Astrocyte (in vitro differentiated cells and primary cell): Measurements from ENCODE around the gene HS6ST3. TPM values are rescaled to one million over a fixed set of nuclear protein-coding genes. Genes with fewer than 3 reads are reported as not detected.
"Not testable (repeated sequence)": the region's sequence is repeated elsewhere in the genome, so short reads cannot be mapped to it uniquely, and the experiment has no call there.

Source experiments
- DNase-seq: peaks from one replicate; pipeline ENCODE4 v3.0.0-alpha.2; 2010; ENCODE audit warnings: low read depth
- FAIRE-seq: peaks from 2 replicates; lab custom pipeline; 2011; peaks lifted over from hg19 to GRCh38; lab: Jason Lieb, UNC
- H2AFZ ChIP-seq: 2 replicates; pipeline ENCODE4 v1.6.0; 2012; ENCODE audit warnings: low read depth, low read length, inconsistent platforms
- H3K27ac ChIP-seq: 2 replicates; pipeline ENCODE4 v1.5.1; 2011; ENCODE audit warnings: low read depth, low read length, inconsistent platforms
- H3K27me3 ChIP-seq: 2 replicates; pipeline ENCODE4 v1.6.0; 2011; ENCODE audit warnings: low read length, inconsistent platforms; ENCODE audit not compliant: insufficient read depth
- H3K36me3 ChIP-seq: 2 replicates; pipeline ENCODE4 v1.5.1; 2011; ENCODE audit warnings: low read length, inconsistent platforms; ENCODE audit not compliant: insufficient read depth
- H3K4me1 ChIP-seq: 2 replicates; pipeline ENCODE4 v1.5.1; 2011; ENCODE audit warnings: low read length, inconsistent platforms; ENCODE audit not compliant: insufficient read depth
- H3K4me2 ChIP-seq: 2 replicates; pipeline ENCODE4 v1.6.0; 2012; ENCODE audit warnings: low read length, inconsistent platforms
- H3K4me3 ChIP-seq: 2 replicates; pipeline ENCODE4 v1.5.1; 2011; ENCODE audit warnings: low read depth, mild to moderate bottlenecking, low read length, inconsistent platforms; ENCODE audit not compliant: insufficient read depth
- H3K79me2 ChIP-seq: 2 replicates; pipeline ENCODE4 v1.6.0; 2012; ENCODE audit warnings: mild to moderate bottlenecking, low read length, inconsistent platforms; ENCODE audit not compliant: insufficient read depth
- H3K9ac ChIP-seq: 2 replicates; pipeline ENCODE4 v1.6.0; 2012; ENCODE audit warnings: mild to moderate bottlenecking, low read length, inconsistent platforms
- H3K9me3 ChIP-seq: 2 replicates; pipeline ENCODE4 v1.5.1; 2012; ENCODE audit warnings: low read depth, mild to moderate bottlenecking, low read length, inconsistent platforms; ENCODE audit not compliant: insufficient read depth
- H4K20me1 ChIP-seq: 2 replicates; pipeline ENCODE4 v1.6.0; 2012; ENCODE audit warnings: low read length, inconsistent platforms; ENCODE audit not compliant: insufficient read depth
- H3K27ac Mint-ChIP-seq: one replicate; pipeline ENCODE4 v1.8.0; 2021; ENCODE audit warnings: mild to moderate bottlenecking, mixed read lengths; ENCODE audit not compliant: unreplicated experiment
- H3K27me3 Mint-ChIP-seq: one replicate; pipeline ENCODE4 v1.8.0; 2021; ENCODE audit warnings: low read depth, mixed read lengths; ENCODE audit not compliant: unreplicated experiment
- H3K36me3 Mint-ChIP-seq: one replicate; pipeline ENCODE4 v1.8.0; 2021; ENCODE audit warnings: low read depth, mixed read lengths; ENCODE audit not compliant: unreplicated experiment
- H3K4me1 Mint-ChIP-seq: one replicate; pipeline ENCODE4 v1.8.0; 2021; ENCODE audit warnings: low read depth, mixed read lengths; ENCODE audit not compliant: unreplicated experiment
- H3K4me3 Mint-ChIP-seq: one replicate; pipeline ENCODE4 v1.8.0; 2021; ENCODE audit warnings: mild to moderate bottlenecking, moderate library complexity, mixed read lengths; ENCODE audit not compliant: unreplicated experiment
- H3K9me3 Mint-ChIP-seq: one replicate; pipeline ENCODE4 v1.8.0; 2021; ENCODE audit warnings: mild to moderate bottlenecking, mixed read lengths; ENCODE audit not compliant: unreplicated experiment
- CTCF ChIP-seq: IDR thresholded peaks from 2 replicates; pipeline ENCODE4 v1.5.1; 2011; ENCODE audit warnings: low read depth, mild to moderate bottlenecking, inconsistent platforms, low read length, moderate library complexity; ENCODE audit not compliant: insufficient read depth
- EZH2 ChIP-seq: IDR thresholded peaks from 2 replicates; pipeline ENCODE4 v1.6.1; 2012; ENCODE audit warnings: mild to moderate bottlenecking, low read length, inconsistent platforms; ENCODE audit not compliant: insufficient read depth
- total RNA-seq: library from RNA; stranded (reverse); gene quantifications from 2 replicates; pipeline ENCODE4 v1.2.1, GENCODE V29; 2021

The HS6ST3 gene
- total RNA-seq, 1 donor from 2014 or later = 0.07 TPM

GRCh38 chr13:96104516-96104915 is 14.6 kb downstream of the HS6ST3 start:
- H3K9me3 ChIP-seq = no peaks in the 10 kb centered on the region
- no peak overlapping the region for H2AFZ ChIP-seq
- no peaks in the 10 kb centered on the region for H3K79me2 ChIP-seq
- H3K4me2 ChIP-seq = no peak overlapping the region
- FAIRE-seq = no peak
- TF ChIP-seq CTCF (no peak), EZH2 (no peak)
- Mint-ChIP-seq H3K27me3 (peaks cover 4% of the 10 kb centered on the region), H3K36me3 (no peaks in the 10 kb centered on the region), H3K4me1 (no peaks in the 10 kb centered on the region), H3K27ac (no peak overlapping the region), H3K9me3 (peaks cover 21% of the 10 kb centered on the region), H3K4me3 (no peak overlapping the region)
- no peaks in the 10 kb centered on the region for H4K20me1 ChIP-seq
- no peak overlapping the region for H3K27ac ChIP-seq
- no peak overlapping the region for H3K9ac ChIP-seq
- no peak for DNase-seq
- H3K4me1 ChIP-seq = no peaks in the 10 kb centered on the region
- no peak overlapping the region for H3K4me3 ChIP-seq
- H3K27me3 ChIP-seq = no peaks in the 10 kb centered on the region
- H3K36me3 ChIP-seq = no peaks in the 10 kb centered on the region

GRCh38 chr13:96108072-96108471 is 18.2 kb downstream of the HS6ST3 start:
- not testable (repeated sequence) for H2AFZ ChIP-seq, H3K27me3 ChIP-seq, H3K27ac ChIP-seq, FAIRE-seq, H3K36me3 ChIP-seq, H3K4me1 Mint-ChIP-seq, H3K9me3 ChIP-seq, H3K4me3 ChIP-seq, H3K27ac Mint-ChIP-seq, H3K36me3 Mint-ChIP-seq, H3K4me2 ChIP-seq, H3K4me1 ChIP-seq, H3K9ac ChIP-seq, H3K79me2 ChIP-seq, H3K27me3 Mint-ChIP-seq, DNase-seq, H4K20me1 ChIP-seq
- Mint-ChIP-seq H3K4me3 (peak overlapping the region; percentile 8), H3K9me3 (peaks cover 27% of the 10 kb centered on the region)

- no peaks in the 10 kb centered on the region for H3K4me1 Mint-ChIP-seq
- H3K27me3 ChIP-seq = no peaks in the 10 kb centered on the region
- TF ChIP-seq CTCF (no peak), EZH2 (no peak)
- H3K36me3 ChIP-seq = no peaks in the 10 kb centered on the region
- H3K9ac ChIP-seq = no peak overlapping the region
- H3K4me2 ChIP-seq = no peak overlapping the region
- no peak for DNase-seq
- no peaks in the 10 kb centered on the region for H3K36me3 Mint-ChIP-seq
- no peaks in the 10 kb centered on the region for H3K27me3 Mint-ChIP-seq
- H3K27ac ChIP-seq = no peak overlapping the region
- no peak overlapping the region for H3K4me3 ChIP-seq
- H4K20me1 ChIP-seq = no peaks in the 10 kb centered on the region
- no peak overlapping the region for H3K4me3 Mint-ChIP-seq
- H3K9me3 ChIP-seq = no peaks in the 10 kb centered on the region
- H2AFZ ChIP-seq = no peak overlapping the region
- H3K79me2 ChIP-seq = no peaks in the 10 kb centered on the region
- H3K9me3 Mint-ChIP-seq = peaks cover 27% of the 10 kb centered on the region
- FAIRE-seq = no peak
- no peaks in the 10 kb centered on the region for H3K4me1 ChIP-seq
- no peak overlapping the region for H3K27ac Mint-ChIP-seq
Measured at GRCh38 chr13:96109125-96109524, 19.2 kb downstream of the HS6ST3 start.
